Stimulated activated naive CD4-positive, alpha-beta T cell treated with Interleukin-2 at 50 U/mL for 16 hours (primary cell): ENCODE data around the gene OR2AE1.
"Not testable (repeated sequence)": the region's sequence is repeated elsewhere in the genome, so short reads cannot be mapped to it uniquely, and the experiment has no call there.

Experiments
- DNase-seq: peaks from one replicate; lab custom pipeline; 2025; lab: John Stamatoyannopoulos, UW

OR2AE1 gene

GRCh38 chr7:99876933-99877332 lies at the start of gene OR2AE1:
Gene OR2AE1, minus strand, starts transcription at chr7:99877033. Its CDS starts 0 bp downstream, at chr7:99877033.
- no peak for DNase-seq

GRCh38 chr7:99926321-99926720 lies 49.5 kb upstream of the OR2AE1 start:
- no peak for DNase-seq

GRCh38 chr7:99923200-99923599 lies 46.4 kb upstream of the OR2AE1 start:
- DNase-seq: no peak

GRCh38 chr7:99920149-99920548 lies 43.3 kb upstream of the OR2AE1 start:
- DNase-seq: no peak

GRCh38 chr7:99919814-99920112 lies 42.9 kb upstream of the OR2AE1 start:
- DNase-seq: no peak

GRCh38 chr7:99918959-99919813 lies 42.4 kb upstream of the OR2AE1 start, which contains the start of gene TRIM4:
Gene TRIM4, minus strand, starts transcription at chr7:99919530. Its CDS starts 129 bp downstream, at chr7:99919401.
- DNase-seq: peak; percentile 93

GRCh38 chr7:99910976-99911375 lies 34.1 kb upstream of the OR2AE1 start:
- no peak for DNase-seq

GRCh38 chr7:99901581-99901980 lies 24.7 kb upstream of the OR2AE1 start:
- no peak for DNase-seq

GRCh38 chr7:99899830-99900519 lies 23.1 kb upstream of the OR2AE1 start:
- no peak for DNase-seq

- DNase-seq: no peak
Measured at GRCh38 chr7:99898836-99899235, 22.0 kb upstream of the OR2AE1 start.

- no peak for DNase-seq
Measured at GRCh38 chr7:99898023-99898357, 21.2 kb upstream of the OR2AE1 start.

GRCh38 chr7:99897322-99898022 lies 20.6 kb upstream of the OR2AE1 start:
- no peak for DNase-seq

- DNase-seq: no peak
Measured at GRCh38 chr7:99894738-99895137, 17.9 kb upstream of the OR2AE1 start.

GRCh38 chr7:99893280-99893679 lies 16.4 kb upstream of the OR2AE1 start:
- DNase-seq: no peak

- DNase-seq: not testable (repeated sequence)
Measured at GRCh38 chr7:99890348-99890747, 13.5 kb upstream of the OR2AE1 start.

GRCh38 chr7:99888366-99888765 lies 11.5 kb upstream of the OR2AE1 start:
- DNase-seq: not testable (repeated sequence)

GRCh38 chr7:99881370-99881769 lies 4.5 kb upstream of the OR2AE1 start:
- DNase-seq: no peak

GRCh38 chr7:99876491-99876890 lies 342 bp downstream of the OR2AE1 start:
- no peak for DNase-seq

GRCh38 chr7:99868246-99868645 lies 8.6 kb downstream of the OR2AE1 start:
- DNase-seq: no peak

- DNase-seq: not testable (repeated sequence)
Measured at GRCh38 chr7:99867477-99867876, 9.4 kb downstream of the OR2AE1 start.

- no peak for DNase-seq
Measured at GRCh38 chr7:99863847-99864440, 12.9 kb downstream of the OR2AE1 start.
